ENCODE data around the gene PDE8B. TPM values are rescaled to one million over a fixed set of nuclear protein-coding genes. Genes with fewer than 3 reads are reported as not detected.

PDE8B gene
- total RNA-seq, 1 donor from 2014 or later = not detected

- no peaks in the 10 kb centered on the region for H3K36me3 Mint-ChIP-seq (ENCODE audit: low read depth)
- ChIA-PET CTCF (no interaction called here), POLR2A (no interaction called here)
- ATAC-seq (ENCODE audit: low read depth) (no peak), DNase-seq (no peak)
- intact Hi-C loops (cut with micrococcal nuclease) = no loop called here
- H3K27me3 Mint-ChIP-seq = peaks cover 26% of the 10 kb centered on the region
- no peaks in the 10 kb centered on the region for H3K4me1 Mint-ChIP-seq
- H3K9me3 Mint-ChIP-seq = peaks cover 4% of the 10 kb centered on the region
- TF ChIP-seq, protein P1, sequence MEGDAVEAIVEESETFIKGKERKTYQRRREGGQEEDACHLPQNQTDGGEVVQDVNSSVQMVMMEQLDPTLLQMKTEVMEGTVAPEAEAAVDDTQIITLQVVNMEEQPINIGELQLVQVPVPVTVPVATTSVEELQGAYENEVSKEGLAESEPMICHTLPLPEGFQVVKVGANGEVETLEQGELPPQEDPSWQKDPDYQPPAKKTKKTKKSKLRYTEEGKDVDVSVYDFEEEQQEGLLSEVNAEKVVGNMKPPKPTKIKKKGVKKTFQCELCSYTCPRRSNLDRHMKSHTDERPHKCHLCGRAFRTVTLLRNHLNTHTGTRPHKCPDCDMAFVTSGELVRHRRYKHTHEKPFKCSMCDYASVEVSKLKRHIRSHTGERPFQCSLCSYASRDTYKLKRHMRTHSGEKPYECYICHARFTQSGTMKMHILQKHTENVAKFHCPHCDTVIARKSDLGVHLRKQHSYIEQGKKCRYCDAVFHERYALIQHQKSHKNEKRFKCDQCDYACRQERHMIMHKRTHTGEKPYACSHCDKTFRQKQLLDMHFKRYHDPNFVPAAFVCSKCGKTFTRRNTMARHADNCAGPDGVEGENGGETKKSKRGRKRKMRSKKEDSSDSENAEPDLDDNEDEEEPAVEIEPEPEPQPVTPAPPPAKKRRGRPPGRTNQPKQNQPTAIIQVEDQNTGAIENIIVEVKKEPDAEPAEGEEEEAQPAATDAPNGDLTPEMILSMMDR (IDR thresholded peaks at IDR 0.05) = no peak
- no peak overlapping the region for H3K4me3 Mint-ChIP-seq
- H3K27ac Mint-ChIP-seq = no peak overlapping the region
These were observed 29.3 kb upstream of the PDE8B start for GRCh38 chr5:77181173-77181572.

DNA sequence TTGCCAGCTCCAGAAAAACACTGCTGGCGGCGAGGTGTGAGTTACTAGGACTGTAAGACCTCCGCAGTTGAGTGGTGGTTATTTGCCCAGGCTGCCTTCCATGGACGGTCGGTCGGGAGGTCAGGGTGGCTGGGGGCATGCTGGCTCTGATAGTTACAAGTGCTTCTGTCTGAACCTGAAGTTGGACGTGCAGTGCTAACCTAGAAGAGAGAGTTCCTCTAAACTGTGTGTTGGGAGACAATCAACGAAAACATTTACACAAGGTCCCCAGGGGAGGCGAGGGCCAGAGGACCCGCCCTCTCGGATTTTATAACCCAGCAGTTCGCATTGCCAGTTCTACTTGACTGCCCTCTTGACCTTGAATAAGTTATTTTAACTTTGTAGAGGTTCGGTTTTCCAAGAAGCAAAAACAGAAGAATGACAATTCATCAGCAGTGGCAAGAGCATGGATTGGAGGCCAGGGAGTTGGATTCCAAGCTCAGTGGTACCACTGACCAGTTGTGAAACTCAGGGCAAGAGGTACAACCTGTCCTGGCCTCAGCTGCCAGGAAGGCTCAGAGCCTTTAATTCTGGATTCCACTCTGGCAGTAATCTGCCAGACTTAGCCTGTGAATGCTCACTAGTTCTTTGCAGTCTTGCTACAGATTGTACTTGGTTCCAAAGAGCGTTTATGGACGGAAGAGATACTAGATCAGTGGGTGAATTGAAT lies 28.7 kb upstream of the PDE8B start:
- H3K27ac Mint-ChIP-seq = no peak overlapping the region
- peaks cover 4% of the 10 kb centered on the region for H3K9me3 Mint-ChIP-seq
- TF ChIP-seq, protein P1 (IDR thresholded peaks at IDR 0.05) = no peak
- no peaks in the 10 kb centered on the region for H3K4me1 Mint-ChIP-seq
- no peaks in the 10 kb centered on the region for H3K36me3 Mint-ChIP-seq (ENCODE audit: low read depth)
- POLR2A ChIA-PET = no interaction called here
- intact Hi-C loops (cut with micrococcal nuclease) = no loop called here
- CTCF ChIA-PET = no interaction called here
- peaks cover 28% of the 10 kb centered on the region for H3K27me3 Mint-ChIP-seq
- no peak for ATAC-seq (ENCODE audit: low read depth)
- DNase-seq = no peak
- no peak overlapping the region for H3K4me3 Mint-ChIP-seq

GRCh38 chr5:77182367-77182766 lies 28.1 kb upstream of the PDE8B start:
- no peaks in the 10 kb centered on the region for H3K4me1 Mint-ChIP-seq
- ChIA-PET POLR2A (no interaction called here), CTCF (no interaction called here)
- ATAC-seq (ENCODE audit: low read depth) (no peak), DNase-seq (no peak)
- H3K9me3 Mint-ChIP-seq = peaks cover 4% of the 10 kb centered on the region
- peaks cover 28% of the 10 kb centered on the region for H3K27me3 Mint-ChIP-seq
- no peak overlapping the region for H3K27ac Mint-ChIP-seq
- H3K36me3 Mint-ChIP-seq (ENCODE audit: low read depth) = no peaks in the 10 kb centered on the region
- TF ChIP-seq, protein P1 (IDR thresholded peaks at IDR 0.05) = no peak
- intact Hi-C loops (cut with micrococcal nuclease) = no loop called here
- no peak overlapping the region for H3K4me3 Mint-ChIP-seq

GRCh38 chr5:77186652-77187370 lies 23.7 kb upstream of the PDE8B start:
- H3K9me3 Mint-ChIP-seq = peaks cover 4% of the 10 kb centered on the region
- POLR2A ChIA-PET = no interaction called here
- no peaks in the 10 kb centered on the region for H3K36me3 Mint-ChIP-seq (ENCODE audit: low read depth)
- DNase-seq = no peak
- no peak overlapping the region for H3K4me3 Mint-ChIP-seq
- peaks cover 28% of the 10 kb centered on the region for H3K27me3 Mint-ChIP-seq
- no peak overlapping the region for H3K27ac Mint-ChIP-seq
- intact Hi-C loops (cut with micrococcal nuclease) = no loop called here
- TF ChIP-seq, protein P1 (IDR thresholded peaks at IDR 0.05) = no peak
- no peak for ATAC-seq (ENCODE audit: low read depth)
- CTCF ChIA-PET = no interaction called here
- no peaks in the 10 kb centered on the region for H3K4me1 Mint-ChIP-seq

DNA sequence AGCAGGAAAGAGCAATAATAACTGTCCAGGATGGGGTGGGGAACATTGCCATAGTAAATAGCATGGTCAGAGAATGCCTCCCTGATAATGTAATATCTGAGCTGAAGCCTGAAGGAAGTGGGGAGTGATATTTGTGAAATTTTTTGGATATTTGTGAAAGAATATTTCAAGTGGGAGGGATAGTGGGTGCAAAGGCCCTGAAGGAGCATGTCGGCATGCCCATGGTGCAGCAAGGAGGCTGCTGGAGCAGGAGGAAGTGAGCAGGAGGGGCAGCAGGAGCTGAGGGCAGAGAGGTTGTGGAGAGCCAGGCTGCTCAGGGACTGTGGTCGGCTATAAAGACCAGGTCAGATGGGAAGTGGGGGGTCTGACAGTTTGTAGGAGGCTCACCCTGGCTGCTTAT lies 21.1 kb upstream of the PDE8B start:
- H3K27ac Mint-ChIP-seq = no peak overlapping the region
- ChIA-PET POLR2A (no interaction called here), CTCF (no interaction called here)

More for the DNA sequence above, 21.1 kb upstream of the PDE8B start:
- no peaks in the 10 kb centered on the region for H3K36me3 Mint-ChIP-seq (ENCODE audit: low read depth)
- ATAC-seq (ENCODE audit: low read depth) = no peak
- peaks cover 18% of the 10 kb centered on the region for H3K27me3 Mint-ChIP-seq
- peaks cover 5% of the 10 kb centered on the region for H3K9me3 Mint-ChIP-seq
- H3K4me3 Mint-ChIP-seq = no peak overlapping the region
- TF ChIP-seq, protein P1 (IDR thresholded peaks at IDR 0.05) = no peak
- no peak for DNase-seq
- intact Hi-C loops (cut with micrococcal nuclease) = no loop called here
- H3K4me1 Mint-ChIP-seq = no peaks in the 10 kb centered on the region

Data from activated B cell treated with CpG ODN at 0.5 μM for 24 hours (primary cell).